Measurements from ENCODE around the gene CHST6.
"Not testable (repeated sequence)": the region's sequence is repeated elsewhere in the genome, so short reads cannot be mapped to it uniquely, and the experiment has no call there.

DNA sequence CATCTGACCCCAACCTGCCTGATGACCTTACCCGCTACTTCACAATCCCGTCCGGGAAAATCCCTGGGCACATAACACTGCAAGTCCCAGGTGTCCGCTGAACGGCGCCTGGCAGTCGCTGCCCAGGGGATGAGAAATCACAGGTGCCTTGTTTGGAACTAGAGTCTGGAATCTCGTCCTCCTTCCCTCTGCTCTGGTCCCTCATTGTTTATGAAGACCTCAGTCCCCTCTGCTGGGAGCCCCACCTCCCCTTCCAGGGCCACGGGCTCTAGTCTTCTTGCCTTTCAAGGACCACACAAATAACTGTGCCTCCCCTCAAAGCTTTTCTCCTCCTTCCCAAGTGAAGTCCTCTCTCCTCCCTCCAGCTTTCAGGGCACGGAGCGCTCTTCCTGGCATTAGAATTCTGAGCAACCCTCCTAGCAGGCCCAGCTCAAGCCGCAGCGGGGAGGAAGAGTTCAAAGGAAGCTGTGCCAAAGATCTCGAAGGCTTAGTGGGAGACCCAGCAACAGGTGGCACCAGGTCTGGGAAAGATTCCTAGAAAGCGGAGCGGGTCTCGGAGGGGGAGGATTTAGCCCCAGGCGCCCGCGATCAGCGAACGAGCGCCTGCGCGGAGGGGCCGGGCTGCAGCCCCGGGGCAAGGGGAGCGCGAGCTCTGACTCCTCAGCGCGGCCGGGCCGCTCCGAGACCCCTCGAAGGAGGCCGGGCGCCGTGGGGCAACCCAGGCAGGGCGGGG, 31.7 kb downstream of the CHST6 start:
- TF ChIP-seq CTCF (optimal IDR thresholded peaks at IDR 0.05 in 1 of 3, IDR thresholded peaks at IDR 0.05 in 1 of 3, conservative IDR thresholded peaks at IDR 0.05 in 1 of 3; ENCODE audit: extremely low read depth in 1 of 3, insufficient read depth in 2 of 3, low read length in 3 of 3); EZH2 (IDR thresholded peaks at IDR 0.05; ENCODE audit: low read length): not testable (repeated sequence)

Data from keratinocyte (primary cell).